ENCODE results near the gene ERCC8.

GRCh38 chr5:60980511-60980910 lies 35.6 kb upstream of the ERCC8 start:
- TF ChIP-seq CTCF (conservative IDR thresholded peaks at IDR 0.05; ENCODE audit: low read length) (no peak), EZH2phosphoT487 (IDR thresholded peaks at IDR 0.05; ENCODE audit: borderline replicate concordance) (no peak)
